ENCODE measurements around the gene DOCK4. TPM values are rescaled to one million over a fixed set of nuclear protein-coding genes. Genes with fewer than 3 reads are reported as not detected.

The DOCK4 gene
- total and polyA plus RNA-seq, 2 experiments from 2014 or later, result 2.1 to 5.0 TPM

GRCh38 chr7:112082306-112082705 lies 123.9 kb downstream of the DOCK4 start:
- Histone ChIP-seq H3K36me3 (ENCODE audit: low read depth) (no peaks in the 10 kb centered on the region), H3K79me2 (ENCODE audit: insufficient read depth) (no peaks in the 10 kb centered on the region), H3K9ac (no peak overlapping the region), H3K27me3 (replicated peaks; ENCODE audit: insufficient read depth) (no peaks in the 10 kb centered on the region), H3K9me3 (ENCODE audit: low read depth) (no peaks in the 10 kb centered on the region), H3K4me1 (ENCODE audit: insufficient read depth) (peaks cover 17% of the 10 kb centered on the region), H3K4me2 (ENCODE audit: unreplicated experiment) (no peak overlapping the region), H3K27ac (no peak overlapping the region), H3F3A (ENCODE audit: insufficient read depth) (peaks cover 13% of the 10 kb centered on the region; the same call in 1 of the 2 replicates), H2AFZ (no peak overlapping the region), H4K20me1 (ENCODE audit: insufficient read depth) (no peaks in the 10 kb centered on the region), H3K4me3 (no peak overlapping the region), H3K9me2 (ENCODE audit: insufficient read depth) (no peaks in the 10 kb centered on the region)
- WGBS, 2 experiments (ENCODE audit: low coverage in 1 of 2, low lambda C conversion rate in 2 of 2, missing lambda C conversion rate in 2 of 2), result 96 to 97% methylated on average over 7 of the region's 7 CpGs
- in situ Hi-C loops (cut with MboI), result no loop called here
- TF ChIP-seq EZH2phosphoT487 (IDR thresholded peaks at IDR 0.05; ENCODE audit: insufficient read depth, low read depth), result no peak
- no peak for TF ChIP-seq EZH2 (IDR thresholded peaks at IDR 0.05; ENCODE audit: insufficient read depth, poor library complexity, severe bottlenecking)
- no peak for DNase-seq

GRCh38 chr7:112081778-112082177 lies 124.4 kb downstream of the DOCK4 start:
- no peak overlapping the region for H3K4me2 ChIP-seq (ENCODE audit: unreplicated experiment)
- no peaks in the 10 kb centered on the region for H3K9me2 ChIP-seq (ENCODE audit: insufficient read depth)
- H3K4me3 ChIP-seq, result no peak overlapping the region
- WGBS, 2 experiments (ENCODE audit: low coverage in 1 of 2, low lambda C conversion rate in 2 of 2, missing lambda C conversion rate in 2 of 2), result 97 to 99% methylated on average over 4 of the region's 4 CpGs
- TF ChIP-seq EZH2phosphoT487 (IDR thresholded peaks at IDR 0.05; ENCODE audit: insufficient read depth, low read depth) (no peak), EZH2 (IDR thresholded peaks at IDR 0.05; ENCODE audit: insufficient read depth, poor library complexity, severe bottlenecking) (no peak)
- no peak overlapping the region for H3K27ac ChIP-seq
- no peaks in the 10 kb centered on the region for H3K9me3 ChIP-seq (ENCODE audit: low read depth)
- H3F3A ChIP-seq (ENCODE audit: insufficient read depth), result peaks cover 13% of the 10 kb centered on the region; the same call in 1 of the 2 replicates
- DNase-seq, result no peak
- H3K9ac ChIP-seq, result no peak overlapping the region
- no peaks in the 10 kb centered on the region for H4K20me1 ChIP-seq (ENCODE audit: insufficient read depth)
- no peak overlapping the region for H2AFZ ChIP-seq
- no peaks in the 10 kb centered on the region for H3K27me3 ChIP-seq (replicated peaks; ENCODE audit: insufficient read depth)
- in situ Hi-C loops (cut with MboI), result no loop called here
- H3K4me1 ChIP-seq (ENCODE audit: insufficient read depth), result peaks cover 17% of the 10 kb centered on the region
- H3K36me3 ChIP-seq (ENCODE audit: low read depth), result no peaks in the 10 kb centered on the region
- H3K79me2 ChIP-seq (ENCODE audit: insufficient read depth), result no peaks in the 10 kb centered on the region

GRCh38 chr7:112080978-112081377 lies 125.2 kb downstream of the DOCK4 start:
- peak overlapping the region; percentile 65 for H3K4me2 ChIP-seq (ENCODE audit: unreplicated experiment)
- WGBS, 2 experiments (ENCODE audit: low coverage in 1 of 2, low lambda C conversion rate in 2 of 2, missing lambda C conversion rate in 2 of 2), result 95 to 97% methylated on average over 8 of the region's 8 CpGs

GRCh38 chr7:112080441-112080840 lies 125.8 kb downstream of the DOCK4 start:
- Histone ChIP-seq H3K4me1 (ENCODE audit: insufficient read depth) (peaks cover 17% of the 10 kb centered on the region), H3K36me3 (ENCODE audit: low read depth) (no peaks in the 10 kb centered on the region), H3K27ac (peak overlapping the region; percentile 62), H2AFZ (peak overlapping the region; percentile 29), H3K27me3 (replicated peaks; ENCODE audit: insufficient read depth) (no peaks in the 10 kb centered on the region), H3K4me3 (peak overlapping the region; percentile 33; the same call in 1 of the 2 replicates), H3K9me3 (ENCODE audit: low read depth) (no peaks in the 10 kb centered on the region), H4K20me1 (ENCODE audit: insufficient read depth) (no peaks in the 10 kb centered on the region), H3K9me2 (ENCODE audit: insufficient read depth) (no peaks in the 10 kb centered on the region), H3K79me2 (ENCODE audit: insufficient read depth) (no peaks in the 10 kb centered on the region), H3K9ac (0 out of 2 replicates have a peak overlapping the region, but pooled peaks have one; percentile 2), H3F3A (ENCODE audit: insufficient read depth) (peaks cover 13% of the 10 kb centered on the region; the same call in 1 of the 2 replicates), H3K4me2 (ENCODE audit: unreplicated experiment) (peak overlapping the region; percentile 65)
- WGBS, 2 experiments (ENCODE audit: low coverage in 1 of 2, low lambda C conversion rate in 2 of 2, missing lambda C conversion rate in 2 of 2), result 8 to 9% methylated on average over 5 of the region's 5 CpGs
- TF ChIP-seq EZH2phosphoT487 (IDR thresholded peaks at IDR 0.05; ENCODE audit: insufficient read depth, low read depth) (no peak), EZH2 (IDR thresholded peaks at IDR 0.05; ENCODE audit: insufficient read depth, poor library complexity, severe bottlenecking) (no peak)
- in situ Hi-C loops (cut with MboI), result no loop called here
- DNase-seq, result peak; percentile 94

More at GRCh38 chr7:112080978-112081377, 125.2 kb downstream of the DOCK4 start:
- Histone ChIP-seq H3K4me1 (ENCODE audit: insufficient read depth) (peaks cover 17% of the 10 kb centered on the region), H3F3A (ENCODE audit: insufficient read depth) (peaks cover 13% of the 10 kb centered on the region; the same call in 1 of the 2 replicates), H3K79me2 (ENCODE audit: insufficient read depth) (no peaks in the 10 kb centered on the region), H3K4me3 (peak overlapping the region; percentile 33; the same call in 1 of the 2 replicates), H2AFZ (peak overlapping the region; percentile 29), H3K9ac (no peak overlapping the region), H3K36me3 (ENCODE audit: low read depth) (no peaks in the 10 kb centered on the region), H3K9me3 (ENCODE audit: low read depth) (no peaks in the 10 kb centered on the region), H3K9me2 (ENCODE audit: insufficient read depth) (no peaks in the 10 kb centered on the region), H4K20me1 (ENCODE audit: insufficient read depth) (no peaks in the 10 kb centered on the region), H3K27me3 (replicated peaks; ENCODE audit: insufficient read depth) (no peaks in the 10 kb centered on the region), H3K27ac (peak overlapping the region; percentile 62)
- TF ChIP-seq EZH2 (IDR thresholded peaks at IDR 0.05; ENCODE audit: insufficient read depth, poor library complexity, severe bottlenecking) (no peak), EZH2phosphoT487 (IDR thresholded peaks at IDR 0.05; ENCODE audit: insufficient read depth, low read depth) (no peak)
- no peak for DNase-seq
- in situ Hi-C loops (cut with MboI), result no loop called here
